ENCODE measurements around the gene IP6K2.
"Not testable (repeated sequence)": the region's sequence is repeated elsewhere in the genome, so short reads cannot be mapped to it uniquely, and the experiment has no call there.

Gene IP6K2

DNA sequence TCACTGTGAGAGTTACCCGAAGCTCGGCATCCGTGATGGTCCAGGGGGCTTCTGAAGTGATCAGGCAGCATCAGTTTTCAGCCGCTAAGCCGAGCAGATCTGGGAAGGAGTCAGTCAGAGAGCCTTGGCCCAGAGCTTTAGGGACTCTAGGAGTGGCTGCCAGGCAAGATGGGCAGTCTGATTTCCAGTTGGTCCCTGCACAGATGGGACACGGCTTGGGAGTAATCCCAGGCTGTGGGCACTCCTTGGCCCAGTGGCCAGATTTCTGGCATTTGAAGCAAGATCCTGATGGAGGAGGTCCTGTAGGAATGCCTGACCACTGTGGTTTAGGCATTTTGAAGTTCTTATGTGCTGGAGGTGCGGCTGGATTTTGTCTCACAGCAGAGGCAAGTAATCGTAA, 10.5 kb upstream of the IP6K2 start:
- Mint-ChIP-seq H3K27ac (no peak overlapping the region), H3K36me3 (ENCODE audit: low read depth) (no peaks in the 10 kb centered on the region)
- TF ChIP-seq, protein P1, sequence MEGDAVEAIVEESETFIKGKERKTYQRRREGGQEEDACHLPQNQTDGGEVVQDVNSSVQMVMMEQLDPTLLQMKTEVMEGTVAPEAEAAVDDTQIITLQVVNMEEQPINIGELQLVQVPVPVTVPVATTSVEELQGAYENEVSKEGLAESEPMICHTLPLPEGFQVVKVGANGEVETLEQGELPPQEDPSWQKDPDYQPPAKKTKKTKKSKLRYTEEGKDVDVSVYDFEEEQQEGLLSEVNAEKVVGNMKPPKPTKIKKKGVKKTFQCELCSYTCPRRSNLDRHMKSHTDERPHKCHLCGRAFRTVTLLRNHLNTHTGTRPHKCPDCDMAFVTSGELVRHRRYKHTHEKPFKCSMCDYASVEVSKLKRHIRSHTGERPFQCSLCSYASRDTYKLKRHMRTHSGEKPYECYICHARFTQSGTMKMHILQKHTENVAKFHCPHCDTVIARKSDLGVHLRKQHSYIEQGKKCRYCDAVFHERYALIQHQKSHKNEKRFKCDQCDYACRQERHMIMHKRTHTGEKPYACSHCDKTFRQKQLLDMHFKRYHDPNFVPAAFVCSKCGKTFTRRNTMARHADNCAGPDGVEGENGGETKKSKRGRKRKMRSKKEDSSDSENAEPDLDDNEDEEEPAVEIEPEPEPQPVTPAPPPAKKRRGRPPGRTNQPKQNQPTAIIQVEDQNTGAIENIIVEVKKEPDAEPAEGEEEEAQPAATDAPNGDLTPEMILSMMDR (IDR thresholded peaks at IDR 0.05; ENCODE audit: unreplicated experiment in 3 of 3): no peak

DNA sequence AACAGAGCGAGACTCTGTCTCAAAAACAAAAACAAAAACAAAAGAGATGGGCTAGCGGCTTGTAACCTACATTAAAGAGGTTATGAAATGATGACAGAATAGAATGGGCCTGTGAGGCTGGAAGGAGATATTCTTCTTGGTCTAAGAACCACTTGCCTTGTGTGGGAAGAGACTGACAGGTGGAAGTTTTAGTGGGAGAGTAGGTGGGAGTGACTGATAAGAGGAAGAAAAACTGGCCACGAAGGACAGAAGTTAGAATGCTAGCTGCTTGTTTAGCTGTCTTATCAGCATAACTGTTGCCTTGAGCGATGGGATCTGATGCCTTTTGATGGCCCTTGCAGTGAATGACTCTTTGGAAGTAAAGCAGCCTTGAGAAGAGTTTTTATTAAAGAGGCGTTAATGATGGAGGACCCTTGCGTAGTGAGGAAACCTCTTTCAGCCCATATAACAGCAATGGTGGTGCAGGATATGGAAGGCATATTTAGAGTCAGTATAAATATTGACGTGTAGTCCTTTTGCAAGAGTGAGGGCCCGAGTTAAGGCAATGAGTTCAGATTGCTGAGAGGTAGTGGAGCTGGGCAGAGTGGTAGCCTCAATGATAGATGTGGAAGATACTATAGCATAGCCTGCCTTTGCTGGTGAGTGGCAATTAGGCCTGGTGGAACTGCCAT, 8.3 kb upstream of the IP6K2 start:
- not testable (repeated sequence) for H3K9me3 Mint-ChIP-seq; H3K4me3 Mint-ChIP-seq; H3K4me1 Mint-ChIP-seq; H3K27me3 Mint-ChIP-seq (ENCODE audit: low read depth); H3K27ac Mint-ChIP-seq; H3K36me3 Mint-ChIP-seq (ENCODE audit: low read depth)

More for the DNA sequence above, 10.5 kb upstream of the IP6K2 start:
- peaks cover 5% of the 10 kb centered on the region for H3K27me3 Mint-ChIP-seq (ENCODE audit: low read depth)
- no peak overlapping the region for H3K4me3 Mint-ChIP-seq
- H3K9me3 Mint-ChIP-seq: no peaks in the 10 kb centered on the region
- H3K4me1 Mint-ChIP-seq: no peaks in the 10 kb centered on the region

- no peaks in the 10 kb centered on the region for H3K9me3 Mint-ChIP-seq
- peaks cover 6% of the 10 kb centered on the region for H3K27me3 Mint-ChIP-seq (ENCODE audit: low read depth)
- no peaks in the 10 kb centered on the region for H3K36me3 Mint-ChIP-seq (ENCODE audit: low read depth)
- TF ChIP-seq, protein P1 (IDR thresholded peaks at IDR 0.05; ENCODE audit: unreplicated experiment in 3 of 3): no peak
- no peak overlapping the region for H3K4me3 Mint-ChIP-seq
- H3K4me1 Mint-ChIP-seq: peaks cover 10% of the 10 kb centered on the region
- H3K27ac Mint-ChIP-seq: no peak overlapping the region
Observed at GRCh38 chr3:48723725-48724124, 6.7 kb upstream of the IP6K2 start.

GRCh38 chr3:48723293-48723692, 6.3 kb upstream of the IP6K2 start:
- H3K27me3 Mint-ChIP-seq (ENCODE audit: low read depth): peaks cover 10% of the 10 kb centered on the region
- H3K9me3 Mint-ChIP-seq; H3K27ac Mint-ChIP-seq; H3K4me1 Mint-ChIP-seq; H3K4me3 Mint-ChIP-seq; H3K36me3 Mint-ChIP-seq (ENCODE audit: low read depth): not testable (repeated sequence)

- H3K9me3 Mint-ChIP-seq: no peaks in the 10 kb centered on the region
- peak overlapping the region; percentile 100 for H3K4me3 Mint-ChIP-seq
- peaks cover 36% of the 10 kb centered on the region for H3K36me3 Mint-ChIP-seq (ENCODE audit: low read depth)
- peaks cover 5% of the 10 kb centered on the region for H3K27me3 Mint-ChIP-seq (ENCODE audit: low read depth)
- H3K27ac Mint-ChIP-seq: peak overlapping the region; percentile 86 to 100 (median 99)
- TF ChIP-seq, protein P1 (IDR thresholded peaks at IDR 0.05; ENCODE audit: unreplicated experiment in 3 of 3): no peak
- H3K4me1 Mint-ChIP-seq: peaks cover 40% of the 10 kb centered on the region
Observed at GRCh38 chr3:48716508-48716981, 476 bp downstream of the IP6K2 start.

DNA sequence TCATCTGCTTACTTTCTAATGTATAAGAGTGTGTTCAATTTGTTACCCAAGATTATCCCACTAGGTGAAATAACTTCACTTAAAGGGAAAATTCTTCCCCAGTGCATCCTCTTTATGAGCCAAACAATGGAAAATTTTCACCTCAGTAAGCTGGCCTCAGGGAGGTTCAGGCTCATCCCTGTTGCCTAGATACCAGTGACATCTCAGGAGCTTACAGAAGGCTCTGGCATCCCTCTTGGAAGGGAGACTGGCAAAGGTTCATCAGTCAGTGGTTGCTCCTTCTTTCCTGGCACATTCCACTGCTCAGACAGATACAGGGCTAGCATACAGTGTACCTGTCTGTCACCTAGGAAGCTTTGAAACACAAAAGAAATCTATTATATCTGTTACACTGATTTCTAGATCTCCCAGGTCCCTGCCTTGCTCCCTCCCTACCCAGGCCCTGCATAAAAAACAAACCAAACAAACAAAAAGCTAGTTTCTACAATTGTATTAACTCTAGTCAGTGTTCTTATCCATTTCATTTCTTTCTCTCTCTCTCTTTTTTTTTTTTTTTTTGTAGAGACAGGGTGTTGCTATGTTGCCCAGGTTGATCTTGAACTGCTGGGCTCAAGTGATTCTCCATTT, 1.7 kb downstream of the IP6K2 start:
- Mint-ChIP-seq H3K9me3 (no peaks in the 10 kb centered on the region), H3K4me3 (peak overlapping the region; percentile 100), H3K36me3 (ENCODE audit: low read depth) (peaks cover 46% of the 10 kb centered on the region), H3K27me3 (ENCODE audit: low read depth) (peaks cover 5% of the 10 kb centered on the region), H3K4me1 (peaks cover 37% of the 10 kb centered on the region), H3K27ac (peak overlapping the region; percentile 86 to 100 (median 99))
- TF ChIP-seq, protein P1 (IDR thresholded peaks at IDR 0.05; ENCODE audit: unreplicated experiment in 3 of 3): no peak

DNA sequence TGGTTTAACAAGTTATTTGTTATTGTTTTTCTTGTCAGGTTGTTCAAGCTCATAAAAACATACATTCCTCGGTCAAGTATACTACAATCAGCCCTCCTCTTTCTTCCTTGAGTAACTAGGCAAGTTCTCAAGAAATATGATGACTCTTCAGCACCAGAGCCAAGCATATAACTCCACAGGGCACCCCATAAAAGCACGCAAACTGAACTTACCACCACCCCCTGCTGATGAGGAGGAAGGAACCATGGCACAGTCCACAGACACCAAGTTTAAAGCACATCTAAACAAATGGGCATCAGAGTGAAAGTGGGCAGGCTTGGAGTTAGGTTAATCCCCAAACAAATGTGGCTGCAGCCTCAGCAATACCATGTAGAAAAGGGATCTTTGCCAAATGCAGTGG, 5.3 kb downstream of the IP6K2 start:
- no peaks in the 10 kb centered on the region for H3K27me3 Mint-ChIP-seq (ENCODE audit: low read depth)

More for the DNA sequence above, 5.3 kb downstream of the IP6K2 start:
- no peaks in the 10 kb centered on the region for H3K9me3 Mint-ChIP-seq
- peaks cover 71% of the 10 kb centered on the region for H3K36me3 Mint-ChIP-seq (ENCODE audit: low read depth)
- TF ChIP-seq, protein P1 (IDR thresholded peaks at IDR 0.05; ENCODE audit: unreplicated experiment in 3 of 3): no peak
- peak overlapping the region; percentile 49 to 82 (median 79) for H3K27ac Mint-ChIP-seq
- peaks cover 37% of the 10 kb centered on the region for H3K4me1 Mint-ChIP-seq
- peak overlapping the region; percentile 49 to 77 (median 56) for H3K4me3 Mint-ChIP-seq

All from nephron (organoid).